Measurements from ENCODE around the gene KCNIP1. TPM values are rescaled to one million over a fixed set of nuclear protein-coding genes. Genes with fewer than 3 reads are reported as not detected.

KCNIP1 gene
- total RNA-seq, 2 donors from 2014 or later, result 1.6 to 13.5 TPM

DNA sequence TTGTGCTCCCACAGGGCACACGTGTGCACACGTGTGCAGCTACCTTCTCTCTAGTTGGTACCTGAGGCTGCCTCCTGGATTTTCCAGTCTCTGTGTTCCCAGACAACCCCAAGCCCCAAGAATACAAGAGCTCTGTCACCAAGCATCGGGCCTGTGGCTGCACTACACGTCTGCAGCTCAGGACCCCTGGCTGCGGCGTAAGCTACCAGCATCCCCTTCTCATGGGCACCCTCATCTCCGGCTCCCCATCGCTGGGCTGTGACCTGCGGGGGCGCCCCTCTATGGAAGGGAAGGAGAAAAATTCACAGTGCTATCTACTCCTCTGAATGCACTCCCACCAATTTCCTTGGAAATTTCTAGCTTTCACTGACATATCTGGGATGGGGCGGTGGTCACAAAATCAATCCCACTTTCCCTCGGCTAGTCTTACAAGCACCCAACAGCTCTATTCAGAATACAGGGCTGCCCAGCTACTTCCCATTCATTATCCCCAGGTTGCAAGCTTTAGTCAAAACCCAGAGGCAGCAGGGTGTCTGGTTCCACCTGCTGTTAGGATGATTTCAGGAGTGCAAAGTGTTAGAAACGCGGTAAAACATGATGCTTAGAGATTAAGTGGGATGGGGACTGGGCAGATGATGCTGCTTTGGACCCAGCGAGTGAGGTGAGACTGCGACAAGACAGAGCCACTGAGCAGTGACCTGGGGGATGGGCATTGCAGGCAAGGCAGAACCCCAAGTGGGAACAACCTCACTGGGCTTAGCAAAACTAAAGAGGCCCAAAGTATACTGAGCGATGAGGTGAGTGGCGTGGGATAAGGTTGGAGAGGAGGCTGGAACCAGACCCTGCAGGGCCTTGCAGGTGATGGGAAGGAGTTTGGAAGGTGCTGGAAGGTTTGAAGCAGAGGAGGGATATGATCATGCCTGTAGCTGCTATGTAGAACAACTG, 121.7 kb downstream of the KCNIP1 start:
- H3K4me1 ChIP-seq (replicated peaks), result no peaks in the 10 kb centered on the region
- intact Hi-C loops (cut with DNase I), result no loop called here
- no peak for DNase-seq (ENCODE audit: low spot score)
- no peaks in the 10 kb centered on the region for H3K9me3 ChIP-seq
- no peak overlapping the region for H3K27ac ChIP-seq
- WGBS, result 69% methylated on average over 18 of the region's 18 CpGs
- no peaks in the 10 kb centered on the region for H3K27me3 ChIP-seq (replicated peaks; ENCODE audit: insufficient read depth)
- TF ChIP-seq, protein P1, sequence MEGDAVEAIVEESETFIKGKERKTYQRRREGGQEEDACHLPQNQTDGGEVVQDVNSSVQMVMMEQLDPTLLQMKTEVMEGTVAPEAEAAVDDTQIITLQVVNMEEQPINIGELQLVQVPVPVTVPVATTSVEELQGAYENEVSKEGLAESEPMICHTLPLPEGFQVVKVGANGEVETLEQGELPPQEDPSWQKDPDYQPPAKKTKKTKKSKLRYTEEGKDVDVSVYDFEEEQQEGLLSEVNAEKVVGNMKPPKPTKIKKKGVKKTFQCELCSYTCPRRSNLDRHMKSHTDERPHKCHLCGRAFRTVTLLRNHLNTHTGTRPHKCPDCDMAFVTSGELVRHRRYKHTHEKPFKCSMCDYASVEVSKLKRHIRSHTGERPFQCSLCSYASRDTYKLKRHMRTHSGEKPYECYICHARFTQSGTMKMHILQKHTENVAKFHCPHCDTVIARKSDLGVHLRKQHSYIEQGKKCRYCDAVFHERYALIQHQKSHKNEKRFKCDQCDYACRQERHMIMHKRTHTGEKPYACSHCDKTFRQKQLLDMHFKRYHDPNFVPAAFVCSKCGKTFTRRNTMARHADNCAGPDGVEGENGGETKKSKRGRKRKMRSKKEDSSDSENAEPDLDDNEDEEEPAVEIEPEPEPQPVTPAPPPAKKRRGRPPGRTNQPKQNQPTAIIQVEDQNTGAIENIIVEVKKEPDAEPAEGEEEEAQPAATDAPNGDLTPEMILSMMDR (IDR thresholded peaks at IDR 0.05), result no peak
- TF ChIP-seq POLR2AphosphoS5 (IDR thresholded peaks at IDR 0.05), result no peak
- TF ChIP-seq POLR2A (IDR thresholded peaks at IDR 0.05), result no peak
- no peak overlapping the region for H3K4me3 ChIP-seq
- no peaks in the 10 kb centered on the region for H3K36me3 ChIP-seq

DNA sequence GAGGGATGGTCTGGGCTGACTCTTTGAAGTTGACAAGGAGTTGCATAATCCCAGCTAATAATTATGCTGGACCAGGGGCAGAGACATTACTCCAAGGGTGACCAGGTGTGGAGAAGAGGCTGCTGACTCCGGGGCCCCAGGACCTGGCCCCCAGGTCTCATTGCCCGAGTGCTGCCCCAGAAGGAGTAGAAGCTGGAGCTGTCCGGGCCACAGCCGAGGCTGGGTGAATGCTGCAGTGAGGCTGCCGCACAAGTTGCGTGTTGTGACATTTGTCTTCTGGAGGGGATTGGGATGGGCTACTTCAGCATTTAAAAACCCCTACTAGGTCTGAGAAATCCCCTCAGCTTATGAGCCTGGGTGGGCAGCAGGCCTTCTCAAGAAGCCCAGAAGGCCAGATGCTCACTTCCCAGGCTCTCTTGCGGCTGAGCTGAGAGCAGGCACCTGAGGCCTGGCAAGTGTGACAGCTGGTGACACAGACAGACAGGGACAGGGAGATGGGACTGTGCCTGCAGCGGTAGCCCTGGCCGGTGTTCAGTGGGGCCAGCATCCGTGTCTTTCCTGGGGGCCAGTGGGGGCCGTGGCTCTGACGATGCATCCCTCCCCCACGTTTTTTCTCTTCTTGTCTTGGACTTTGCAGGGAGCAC, 122.8 kb downstream of the KCNIP1 start:
- DNase-seq (ENCODE audit: low spot score), result no peak
- no peaks in the 10 kb centered on the region for H3K4me1 ChIP-seq (replicated peaks)
- no peaks in the 10 kb centered on the region for H3K36me3 ChIP-seq
- WGBS, result 87% methylated on average over 13 of the region's 13 CpGs
- H3K27me3 ChIP-seq (replicated peaks; ENCODE audit: insufficient read depth), result no peaks in the 10 kb centered on the region
- TF ChIP-seq, protein P1 (IDR thresholded peaks at IDR 0.05), result no peak
- TF ChIP-seq POLR2A (IDR thresholded peaks at IDR 0.05), result no peak
- TF ChIP-seq POLR2AphosphoS5 (IDR thresholded peaks at IDR 0.05), result no peak
- intact Hi-C loops (cut with DNase I), result no loop called here
- no peak overlapping the region for H3K4me3 ChIP-seq
- no peak overlapping the region for H3K27ac ChIP-seq
- no peaks in the 10 kb centered on the region for H3K9me3 ChIP-seq

DNA sequence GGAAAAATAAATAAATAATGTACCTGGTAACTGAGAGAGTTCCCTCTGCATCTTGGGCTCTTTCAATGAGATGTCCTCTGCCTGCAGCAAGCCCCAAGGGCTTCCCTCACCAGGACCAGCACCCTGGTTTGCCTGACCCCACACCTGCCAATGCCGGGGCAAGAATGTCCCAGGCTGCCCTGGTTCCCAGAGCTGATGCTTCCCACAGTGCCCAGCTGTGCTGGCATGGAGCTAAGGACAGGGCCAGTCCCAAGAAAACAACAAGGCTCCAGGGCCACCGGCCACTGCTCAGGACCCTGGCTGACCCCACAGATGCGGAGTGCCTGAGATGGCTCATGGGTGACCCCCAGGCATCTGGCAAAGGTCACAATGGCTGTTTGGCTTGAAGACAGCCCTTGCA, 123.5 kb downstream of the KCNIP1 start:
- no peak for DNase-seq (ENCODE audit: low spot score)
- no peaks in the 10 kb centered on the region for H3K27me3 ChIP-seq (replicated peaks; ENCODE audit: insufficient read depth)
- H3K27ac ChIP-seq, result no peak overlapping the region
- no peak overlapping the region for H3K4me3 ChIP-seq
- no peaks in the 10 kb centered on the region for H3K9me3 ChIP-seq
- intact Hi-C loops (cut with DNase I), result no loop called here
- WGBS, result 94% methylated on average over 2 of the region's 3 CpGs
- H3K4me1 ChIP-seq (replicated peaks), result no peaks in the 10 kb centered on the region
- no peak for TF ChIP-seq POLR2A (IDR thresholded peaks at IDR 0.05)
- no peaks in the 10 kb centered on the region for H3K36me3 ChIP-seq

DNA sequence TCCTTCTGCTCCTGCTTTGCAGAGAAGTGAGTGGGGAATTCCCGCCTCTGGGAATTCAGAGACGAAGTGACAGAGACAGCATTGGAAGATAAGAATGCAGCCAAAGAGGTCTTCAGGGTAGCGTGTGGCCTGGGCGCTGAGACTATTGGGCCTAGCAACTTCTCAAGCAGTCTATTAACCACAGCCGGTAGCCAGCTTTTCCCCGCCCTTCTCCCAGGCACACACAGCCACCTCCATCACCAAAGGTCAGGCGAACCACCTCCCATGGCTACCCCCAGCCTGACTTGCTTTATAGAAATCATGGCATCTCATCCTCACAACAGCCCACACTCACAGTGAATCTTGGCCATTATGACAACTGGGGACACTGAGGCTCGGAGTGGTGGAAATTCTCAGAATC, 124.2 kb downstream of the KCNIP1 start:
- 93% methylated on average over 8 of the region's 8 CpGs for WGBS
- intact Hi-C loops (cut with DNase I), result no loop called here
- H3K4me3 ChIP-seq, result no peak overlapping the region
- H3K27ac ChIP-seq, result no peak overlapping the region
- H3K36me3 ChIP-seq, result no peaks in the 10 kb centered on the region
- DNase-seq (ENCODE audit: low spot score), result no peak
- no peaks in the 10 kb centered on the region for H3K4me1 ChIP-seq (replicated peaks)
- TF ChIP-seq, protein P1 (IDR thresholded peaks at IDR 0.05), result no peak
- TF ChIP-seq POLR2AphosphoS5 (IDR thresholded peaks at IDR 0.05), result no peak
- no peak for TF ChIP-seq POLR2A (IDR thresholded peaks at IDR 0.05)
- H3K9me3 ChIP-seq, result no peaks in the 10 kb centered on the region
- no peaks in the 10 kb centered on the region for H3K27me3 ChIP-seq (replicated peaks; ENCODE audit: insufficient read depth)

DNA sequence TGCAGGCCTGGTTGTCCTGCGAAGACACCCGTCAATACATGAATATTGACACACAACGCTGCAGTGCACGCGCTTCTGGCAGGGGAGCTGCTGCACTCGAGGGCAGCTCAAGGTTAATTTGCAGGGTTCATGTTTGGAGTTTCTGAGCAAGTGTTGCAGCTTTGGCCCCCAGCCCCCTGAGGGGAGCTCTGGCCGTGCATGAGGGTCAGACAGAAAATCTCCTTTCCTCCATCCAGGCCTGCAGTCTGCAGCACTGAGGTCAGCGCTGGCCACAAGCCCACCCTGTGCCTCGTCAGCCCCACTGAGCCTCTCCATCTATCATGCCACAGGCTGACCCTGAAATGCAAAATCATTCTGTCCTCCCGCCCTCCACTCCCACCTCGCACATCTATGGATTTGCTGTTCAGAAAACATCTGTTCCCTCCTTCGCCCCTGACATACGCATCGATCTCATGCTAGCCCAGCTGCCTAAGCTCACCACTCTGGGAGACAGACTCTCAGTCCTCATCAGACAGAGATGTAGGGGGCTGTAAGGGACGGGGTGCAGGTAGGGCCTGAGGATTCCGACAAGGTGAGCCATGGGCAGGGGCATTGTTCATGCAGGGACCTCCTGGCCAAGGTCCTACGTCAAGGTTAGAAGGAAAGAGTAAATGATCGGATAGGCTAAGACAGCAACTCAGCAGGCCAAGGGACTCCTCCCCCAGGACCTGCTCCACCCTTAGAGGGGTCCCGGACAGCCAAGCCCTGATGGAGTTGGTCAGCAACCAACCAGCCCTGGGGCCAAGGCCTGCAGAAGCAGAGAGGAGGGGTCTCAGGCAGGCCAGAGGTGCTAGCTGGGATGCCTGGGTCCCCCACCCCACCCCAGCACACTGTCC, 125.1 kb downstream of the KCNIP1 start:
- Histone ChIP-seq H3K36me3 (no peaks in the 10 kb centered on the region), H3K4me1 (replicated peaks) (no peaks in the 10 kb centered on the region), H3K4me3 (no peak overlapping the region), H3K27ac (no peak overlapping the region), H3K27me3 (replicated peaks; ENCODE audit: insufficient read depth) (no peaks in the 10 kb centered on the region), H3K9me3 (no peaks in the 10 kb centered on the region)
- intact Hi-C loops (cut with DNase I), result no loop called here
- 93% methylated on average over 19 of the region's 19 CpGs for WGBS
- TF ChIP-seq, protein P1 (IDR thresholded peaks at IDR 0.05), result no peak
- TF ChIP-seq POLR2A (IDR thresholded peaks at IDR 0.05) (no peak), POLR2AphosphoS5 (IDR thresholded peaks at IDR 0.05) (no peak)
- DNase-seq (ENCODE audit: low spot score), result no peak
